Prostate gland (tissue), 2 donors: ENCODE results near the gene CLN5. TPM values are rescaled to one million over a fixed set of nuclear protein-coding genes. Genes with fewer than 3 reads are reported as not detected.

Experiments
- DNase-seq: peaks from one replicate; pipeline ENCODE4 v3.0.0-alpha.2; 2019; ENCODE audit warnings: low spot score
- H3K27ac ChIP-seq, 2 donors: fragments of 200-600 bp; sonication (generic); 2 replicates each; pipeline ENCODE4 v1.5.1; 2017 to 2019
- H3K27me3 ChIP-seq: fragments of 200-600 bp; sonication (generic); replicated peaks from 2 replicates; pipeline ENCODE4 v1.5.1; 2019; ENCODE audit not compliant: insufficient read depth
- H3K36me3 ChIP-seq, 2 donors: fragments of 200-600 bp; sonication (generic); 1 replicate in 1 of 2; 2 replicates in 1 of 2; pipeline versions ENCODE4 v1.5.1 to v1.8.1; 2017 to 2019
- H3K4me1 ChIP-seq: fragments of 200-600 bp; sonication (generic); replicated peaks from 2 replicates; pipeline ENCODE4 v1.5.1; 2019
- H3K4me3 ChIP-seq, 2 donors: fragments of 200-600 bp; sonication (generic); 2 replicates each; pipeline ENCODE4 v1.5.1; 2017 to 2019
- H3K9me3 ChIP-seq: fragments of 200-600 bp; sonication (generic); 2 replicates; pipeline ENCODE4 v1.5.1; 2017
- POLR2A ChIP-seq: fragments of 450-650 bp; IDR thresholded peaks from one replicate; pipeline ENCODE4 v1.6.1; 2016; ENCODE audit warnings: antibody characterized with exemption, mild to moderate bottlenecking
- POLR2AphosphoS5 ChIP-seq: sonication (generic); formaldehyde crosslinking; IDR thresholded peaks from one replicate; pipeline ENCODE4 v1.6.1; 2017; ENCODE audit warnings: antibody characterized with exemption
- WGBS: methylation state at CpG from one replicate; pipeline ENCODE4 v1.1.5; 2018; 5-methylcytosine and 5-hydroxymethylcytosine counted together
- intact Hi-C: fragments of 100-400 bp; cut with DNase I; formaldehyde crosslinking; loops from one replicate; pipeline ENCODE4 v1.14.2; 2022
- total RNA-seq, 2 donors: library from RNA; depleted of rRNA; stranded (reverse); fragments of >200 nt; gene quantifications; one replicate each; pipeline ENCODE4 v1.1.0, GENCODE V29; 2016
- TF ChIP-seq, protein P1 (sequence below), 4 experiments: fragments of 200-600 bp in 2 of 4; fragments of 450-650 bp in 2 of 4; sonication (generic) in 2 of 4; IDR thresholded peaks; 1 replicate in 3 of 4; 2 replicates in 1 of 4; pipeline ENCODE4 v1.5.1; 2016 to 2019; ENCODE audit warnings: antibody characterized with exemption in 4 of 4, mild to moderate bottlenecking in 2 of 4, moderate library complexity in 2 of 4

Gene CLN5
- total RNA-seq, 2 donors from 2014 or later, result 27.1 to 34.3 TPM

DNA sequence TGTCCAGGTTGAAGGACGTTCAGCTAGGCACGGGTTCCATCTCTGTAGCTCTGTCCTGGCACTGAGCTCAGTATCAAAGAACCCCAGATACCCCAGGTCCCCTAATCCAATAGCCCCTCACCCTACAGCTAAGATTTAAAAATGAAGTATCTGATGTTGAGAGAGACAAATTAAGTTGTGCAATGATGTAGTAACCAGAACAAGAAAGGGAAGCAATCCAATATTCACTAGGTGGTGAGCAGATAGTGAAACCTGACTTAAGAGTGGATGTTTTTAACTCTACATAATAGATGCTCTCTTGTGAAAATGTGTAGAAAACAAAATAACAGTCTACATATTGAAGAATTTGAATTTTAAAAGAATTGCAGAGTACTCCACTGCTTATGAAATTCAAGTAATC lies 41.8 kb upstream of the CLN5 start:
- intact Hi-C loops, result no loop called here
- H3K27me3 ChIP-seq, result peaks cover 6% of the 10 kb centered on the region
- no peak overlapping the region for H3K27ac ChIP-seq
- no peak for DNase-seq
- WGBS, result 88% methylated on average over 2 of the region's 2 CpGs
- no peak overlapping the region for H3K4me3 ChIP-seq
- no peaks in the 10 kb centered on the region for H3K36me3 ChIP-seq
- no peak for TF ChIP-seq POLR2AphosphoS5
- TF ChIP-seq, protein P1, sequence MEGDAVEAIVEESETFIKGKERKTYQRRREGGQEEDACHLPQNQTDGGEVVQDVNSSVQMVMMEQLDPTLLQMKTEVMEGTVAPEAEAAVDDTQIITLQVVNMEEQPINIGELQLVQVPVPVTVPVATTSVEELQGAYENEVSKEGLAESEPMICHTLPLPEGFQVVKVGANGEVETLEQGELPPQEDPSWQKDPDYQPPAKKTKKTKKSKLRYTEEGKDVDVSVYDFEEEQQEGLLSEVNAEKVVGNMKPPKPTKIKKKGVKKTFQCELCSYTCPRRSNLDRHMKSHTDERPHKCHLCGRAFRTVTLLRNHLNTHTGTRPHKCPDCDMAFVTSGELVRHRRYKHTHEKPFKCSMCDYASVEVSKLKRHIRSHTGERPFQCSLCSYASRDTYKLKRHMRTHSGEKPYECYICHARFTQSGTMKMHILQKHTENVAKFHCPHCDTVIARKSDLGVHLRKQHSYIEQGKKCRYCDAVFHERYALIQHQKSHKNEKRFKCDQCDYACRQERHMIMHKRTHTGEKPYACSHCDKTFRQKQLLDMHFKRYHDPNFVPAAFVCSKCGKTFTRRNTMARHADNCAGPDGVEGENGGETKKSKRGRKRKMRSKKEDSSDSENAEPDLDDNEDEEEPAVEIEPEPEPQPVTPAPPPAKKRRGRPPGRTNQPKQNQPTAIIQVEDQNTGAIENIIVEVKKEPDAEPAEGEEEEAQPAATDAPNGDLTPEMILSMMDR (IDR thresholded peaks at IDR 0.05), result no peak
- TF ChIP-seq POLR2A, result no peak
- no peaks in the 10 kb centered on the region for H3K4me1 ChIP-seq
- no peaks in the 10 kb centered on the region for H3K9me3 ChIP-seq

DNA sequence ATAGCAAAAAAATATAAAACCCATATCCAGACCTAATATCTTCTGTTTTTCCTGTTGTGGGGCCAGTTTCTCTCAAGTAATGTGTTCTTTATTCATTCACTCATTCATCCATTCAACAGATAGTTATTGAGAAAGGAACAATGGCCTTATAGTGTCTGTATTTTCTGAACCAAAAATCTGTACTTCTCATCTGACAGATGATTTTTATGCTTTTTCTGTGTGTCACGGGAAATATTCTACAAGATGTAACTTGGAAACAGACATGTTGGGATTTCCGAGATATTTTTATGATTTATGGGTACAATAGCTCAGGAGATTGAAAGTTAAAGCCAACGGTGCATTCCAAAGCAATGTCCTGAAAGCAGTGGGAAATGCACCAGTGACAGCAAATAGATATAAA lies 37.9 kb upstream of the CLN5 start:
- no peaks in the 10 kb centered on the region for H3K4me1 ChIP-seq
- H3K27ac ChIP-seq, result no peak overlapping the region
- no peak overlapping the region for H3K4me3 ChIP-seq
- TF ChIP-seq POLR2A (no peak), POLR2AphosphoS5 (no peak)
- TF ChIP-seq, protein P1 (IDR thresholded peaks at IDR 0.05), result no peak
- no peaks in the 10 kb centered on the region for H3K9me3 ChIP-seq
- DNase-seq, result no peak
- H3K36me3 ChIP-seq, result no peaks in the 10 kb centered on the region
- H3K27me3 ChIP-seq, result peaks cover 6% of the 10 kb centered on the region
- WGBS, result 27% methylated on average over 3 of the region's 3 CpGs
- intact Hi-C loops, result no loop called here

DNA sequence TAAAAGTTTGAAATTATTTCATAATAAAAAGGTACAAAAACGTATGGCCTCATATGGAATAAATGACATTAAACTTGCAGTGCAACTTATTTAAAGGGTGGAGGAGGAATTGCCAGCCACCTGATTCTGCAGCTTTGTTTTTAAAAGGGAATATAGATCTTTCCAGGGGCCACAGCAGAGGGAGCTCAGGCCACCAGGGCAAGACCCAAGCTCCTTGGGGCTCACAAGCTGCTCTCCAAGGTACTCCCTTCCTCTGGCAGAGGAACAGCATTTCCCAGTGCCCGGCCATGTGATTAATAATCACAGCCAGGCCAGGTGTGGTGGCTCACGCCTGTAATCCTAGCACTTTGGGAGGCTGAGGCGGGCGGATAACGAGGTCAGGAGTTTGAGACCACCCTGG lies 37.3 kb upstream of the CLN5 start:
- no peaks in the 10 kb centered on the region for H3K36me3 ChIP-seq
- H3K27me3 ChIP-seq, result peaks cover 6% of the 10 kb centered on the region
- no peaks in the 10 kb centered on the region for H3K4me1 ChIP-seq
- DNase-seq, result no peak
- WGBS, result 80% methylated on average over 6 of the region's 6 CpGs
- TF ChIP-seq POLR2A (no peak), POLR2AphosphoS5 (no peak)
- TF ChIP-seq, protein P1 (IDR thresholded peaks at IDR 0.05), result no peak
- H3K4me3 ChIP-seq, result no peak overlapping the region
- H3K27ac ChIP-seq, result no peak overlapping the region
- intact Hi-C loops, result no loop called here
- no peaks in the 10 kb centered on the region for H3K9me3 ChIP-seq

GRCh38 chr13:76955193-76955592 lies 36.7 kb upstream of the CLN5 start:
- Histone ChIP-seq H3K27me3 (peaks cover 6% of the 10 kb centered on the region), H3K27ac (no peak overlapping the region), H3K9me3 (no peaks in the 10 kb centered on the region), H3K36me3 (no peaks in the 10 kb centered on the region), H3K4me1 (no peaks in the 10 kb centered on the region), H3K4me3 (no peak overlapping the region)
- WGBS, result 77% methylated on average over 4 of the region's 4 CpGs
- DNase-seq, result no peak
- TF ChIP-seq, protein P1 (IDR thresholded peaks at IDR 0.05), result no peak
- TF ChIP-seq POLR2A (no peak), POLR2AphosphoS5 (no peak)
- intact Hi-C loops, result no loop called here

DNA sequence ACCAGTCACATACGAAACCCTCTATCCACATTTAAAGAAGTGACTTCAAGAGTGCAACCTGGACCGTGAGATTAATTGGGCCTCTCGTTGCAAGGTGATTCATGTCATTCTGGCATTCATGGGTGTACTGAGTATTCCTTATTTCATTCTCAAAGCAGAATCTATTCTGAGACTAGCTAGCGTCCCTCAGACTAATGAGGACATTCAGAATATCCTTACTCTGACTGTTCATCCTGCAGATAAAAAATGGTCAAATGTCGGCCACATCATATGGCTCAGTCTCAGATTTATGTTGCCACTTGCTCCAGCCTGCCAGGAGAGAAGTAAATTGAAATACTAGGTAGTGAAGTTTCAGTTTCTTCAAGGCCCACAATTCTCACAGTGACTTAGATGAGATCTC lies 36.2 kb upstream of the CLN5 start:
- intact Hi-C loops, result no loop called here
- Histone ChIP-seq H3K9me3 (no peaks in the 10 kb centered on the region), H3K27ac (no peak overlapping the region), H3K27me3 (peaks cover 6% of the 10 kb centered on the region), H3K36me3 (no peaks in the 10 kb centered on the region), H3K4me1 (no peaks in the 10 kb centered on the region), H3K4me3 (no peak overlapping the region)
- 79% methylated on average over 5 of the region's 5 CpGs for WGBS
- TF ChIP-seq, protein P1 (IDR thresholded peaks at IDR 0.05), result no peak
- TF ChIP-seq POLR2A, result no peak
- no peak for TF ChIP-seq POLR2AphosphoS5
- DNase-seq, result no peak
